Caco-2 (cell line): ENCODE measurements around the gene SH3BGRL3. TPM values are rescaled to one million over a fixed set of nuclear protein-coding genes. Genes with fewer than 3 reads are reported as not detected.
"Not testable (repeated sequence)": the region's sequence is repeated elsewhere in the genome, so short reads cannot be mapped to it uniquely, and the experiment has no call there.

Experiments
- BruUV-seq: library from RNA; stranded (reverse); fragments of 400-500 nt; replicated peaks from 2 replicates; lab custom pipeline; 2021; lab: Mats Ljungman, UMichigan
- CTCF ChIA-PET: fragments of 300-600 bp; sonication (Branson Sonifier 250); formaldehyde crosslinking; loops from one replicate; lab custom pipeline; 2022; ENCODE audit warnings: antibody characterized with exemption; lab: Charles Lee
- POLR2A ChIA-PET: fragments of 300-600 bp; sonication (Branson Sonifier 250); formaldehyde crosslinking; loops from one replicate; lab custom pipeline; 2022; ENCODE audit warnings: antibody characterized with exemption; lab: Charles Lee
- DNase-seq, 2 experiments: peaks; one replicate each; pipeline versions ENCODE4 v3.0.0 to v3.0.0-alpha.2; 2020 to 2022
- H3K27me3 ChIP-seq: replicated peaks from 2 replicates; pipeline ENCODE4 v1.6.0; 2011; ENCODE audit warnings: low read length; ENCODE audit not compliant: control insufficient read depth, insufficient read depth
- H3K36me3 ChIP-seq: 2 replicates; pipeline ENCODE4 v1.5.1; 2011; ENCODE audit warnings: low read length; ENCODE audit not compliant: control insufficient read depth, insufficient read depth
- H3K4me1 ChIP-seq: fragments of 250-450 bp; sonication (Bioruptor Pico); 2 replicates; pipeline ENCODE4 v1.5.1; 2020; ENCODE audit warnings: mild to moderate bottlenecking
- H3K4me3 ChIP-seq: 2 replicates; pipeline ENCODE4 v1.5.1; 2011; ENCODE audit warnings: low read depth, mild to moderate bottlenecking, control low read depth, low read length
- H3K9me3 ChIP-seq: fragments of 250-450 bp; sonication (Bioruptor Pico); 2 replicates; pipeline ENCODE4 v1.5.1; 2020; ENCODE audit warnings: mild to moderate bottlenecking, moderate library complexity
- H3K27ac Mint-ChIP-seq: one replicate; pipeline ENCODE4 v1.8.0; 2022; ENCODE audit warnings: mixed read lengths; ENCODE audit not compliant: unreplicated experiment
- H3K27me3 Mint-ChIP-seq: one replicate; pipeline ENCODE4 v1.8.0; 2022; ENCODE audit warnings: mixed read lengths; ENCODE audit not compliant: insufficient read depth, unreplicated experiment
- H3K36me3 Mint-ChIP-seq: one replicate; pipeline ENCODE4 v1.8.0; 2022; ENCODE audit warnings: mild to moderate bottlenecking, mixed read lengths; ENCODE audit not compliant: insufficient read depth, unreplicated experiment
- H3K4me1 Mint-ChIP-seq: one replicate; pipeline ENCODE4 v1.8.0; 2022; ENCODE audit warnings: low read depth, mixed read lengths; ENCODE audit not compliant: unreplicated experiment
- H3K4me3 Mint-ChIP-seq: one replicate; pipeline ENCODE4 v1.8.0; 2022; ENCODE audit warnings: mild to moderate bottlenecking, moderate library complexity, mixed read lengths; ENCODE audit not compliant: unreplicated experiment
- H3K9me3 Mint-ChIP-seq: one replicate; pipeline ENCODE4 v1.8.0; 2022; ENCODE audit warnings: mixed read lengths; ENCODE audit not compliant: unreplicated experiment
- CTCF ChIP-seq, 2 experiments: fragments of 200-600 bp in 1 of 2; IDR thresholded peaks; 1 replicate in 1 of 2; 2 replicates in 1 of 2; pipeline versions ENCODE4 v1.5.1 to v1.8.0; 2011 to 2022; ENCODE audit warnings: antibody characterized with exemption in 1 of 2, control low read depth in 1 of 2, inconsistent platforms in 1 of 2, low read depth in 1 of 2, low read length in 1 of 2, mild to moderate bottlenecking in 1 of 2, moderate library complexity in 1 of 2; ENCODE audit not compliant: insufficient read depth in 1 of 2, severe bottlenecking in 1 of 2, unreplicated experiment in 1 of 2
- intact Hi-C: fragments of 100-400 bp; cut with micrococcal nuclease; formaldehyde crosslinking; loops from one replicate; pipeline ENCODE4 v1.10.0; 2022; ENCODE audit not compliant: unreplicated experiment
- total RNA-seq: library from RNA; stranded (reverse); gene quantifications from 2 replicates; pipeline ENCODE4 v1.2.3, GENCODE V29; 2022

Gene SH3BGRL3
- total RNA-seq, 1 experiment from 2014 or later: 73.4 TPM

GRCh38 chr1:26291433-26291832 lies 11.5 kb downstream of the SH3BGRL3 start:
- no peaks in the 10 kb centered on the region for H3K9me3 Mint-ChIP-seq
- H3K27ac Mint-ChIP-seq: no peak overlapping the region
- H3K4me3 Mint-ChIP-seq: no peak overlapping the region
- intact Hi-C loops: no loop called here
- Histone ChIP-seq H3K4me1 (no peaks in the 10 kb centered on the region), H3K4me3 (no peak overlapping the region), H3K9me3 (no peaks in the 10 kb centered on the region), H3K36me3 (no peaks in the 10 kb centered on the region), H3K27me3 (no peaks in the 10 kb centered on the region)
- no peak for TF ChIP-seq CTCF (IDR thresholded peaks at IDR 0.05; ENCODE audit: insufficient read depth in 1 of 2, low read depth in 1 of 2, low read length in 1 of 2, severe bottlenecking in 1 of 2, unreplicated experiment in 1 of 2)
- H3K4me1 Mint-ChIP-seq: no peaks in the 10 kb centered on the region
- ChIA-PET CTCF (no interaction called here), POLR2A (no interaction called here)
- peaks cover 4% of the 10 kb centered on the region for H3K36me3 Mint-ChIP-seq
- no TSS peak for BruUV-seq
- H3K27me3 Mint-ChIP-seq: no peaks in the 10 kb centered on the region
- no peak for DNase-seq

GRCh38 chr1:26291939-26292338 lies 12.1 kb downstream of the SH3BGRL3 start:
- TF ChIP-seq CTCF (IDR thresholded peaks at IDR 0.05; ENCODE audit: insufficient read depth in 1 of 2, low read depth in 1 of 2, low read length in 1 of 2, severe bottlenecking in 1 of 2, unreplicated experiment in 1 of 2): no peak
- POLR2A ChIA-PET: no interaction called here

GRCh38 chr1:26292735-26293134 lies 12.8 kb downstream of the SH3BGRL3 start:
- H3K36me3 ChIP-seq, H3K36me3 Mint-ChIP-seq, H3K4me3 Mint-ChIP-seq, intact Hi-C loops, H3K9me3 ChIP-seq, H3K27ac Mint-ChIP-seq, H3K9me3 Mint-ChIP-seq, BruUV-seq, POLR2A ChIA-PET, H3K4me3 ChIP-seq, H3K27me3 ChIP-seq, H3K4me1 Mint-ChIP-seq, H3K4me1 ChIP-seq, DNase-seq, H3K27me3 Mint-ChIP-seq: not testable (repeated sequence)
- CTCF ChIA-PET: interaction anchor here (0.7 kb wide), 1 partner anchor 72 kb away, joined by 3 read pairs; no protein-coding TSS in a partner anchor

More at GRCh38 chr1:26291939-26292338, 12.1 kb downstream of the SH3BGRL3 start:
- no TSS peak for BruUV-seq
- DNase-seq: no peak
- no peaks in the 10 kb centered on the region for H3K4me1 Mint-ChIP-seq
- no peaks in the 10 kb centered on the region for H3K4me1 ChIP-seq
- H3K4me3 ChIP-seq: no peak overlapping the region
- no peaks in the 10 kb centered on the region for H3K27me3 ChIP-seq
- no peaks in the 10 kb centered on the region for H3K27me3 Mint-ChIP-seq
- H3K4me3 Mint-ChIP-seq: no peak overlapping the region
- H3K9me3 ChIP-seq: no peaks in the 10 kb centered on the region
- no peaks in the 10 kb centered on the region for H3K36me3 ChIP-seq
- H3K36me3 Mint-ChIP-seq: peaks cover 4% of the 10 kb centered on the region
- CTCF ChIA-PET: no interaction called here
- H3K9me3 Mint-ChIP-seq: no peaks in the 10 kb centered on the region
- intact Hi-C loops: no loop called here
- no peak overlapping the region for H3K27ac Mint-ChIP-seq
